ENCODE data around the gene EXOC3.
"Not testable (repeated sequence)": the region's sequence is repeated elsewhere in the genome, so short reads cannot be mapped to it uniquely, and the experiment has no call there.

Gene EXOC3

DNA sequence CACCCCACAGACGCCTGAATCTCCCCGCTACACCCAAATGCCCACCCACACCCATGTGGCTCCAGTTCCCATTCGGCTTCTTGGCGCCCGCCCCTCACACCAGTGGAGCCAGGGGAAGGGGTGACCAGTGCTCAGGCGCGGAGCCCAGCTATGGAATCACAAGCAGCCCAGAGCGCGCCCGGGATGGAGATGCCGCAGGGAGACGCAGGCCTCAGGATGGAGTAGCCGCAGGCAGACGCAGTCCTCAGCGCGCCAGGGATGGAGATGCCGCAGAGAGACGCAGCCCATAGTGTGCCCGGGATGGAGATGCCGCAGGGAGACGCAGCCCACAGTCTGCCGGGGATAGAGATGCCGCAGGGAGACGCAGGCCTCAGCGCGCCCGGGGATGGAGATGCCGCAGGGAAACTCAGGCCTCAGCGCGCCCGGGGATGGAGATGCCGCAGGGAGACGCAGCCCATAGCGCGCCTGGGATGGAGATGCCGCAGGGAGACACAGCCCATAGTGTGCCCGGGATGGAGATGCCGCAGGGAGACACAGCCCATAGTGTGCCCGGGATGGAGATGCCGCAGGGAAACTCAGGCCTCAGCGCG, 65.1 kb downstream of the EXOC3 start:
- DNase-seq = not testable (repeated sequence)

DNA sequence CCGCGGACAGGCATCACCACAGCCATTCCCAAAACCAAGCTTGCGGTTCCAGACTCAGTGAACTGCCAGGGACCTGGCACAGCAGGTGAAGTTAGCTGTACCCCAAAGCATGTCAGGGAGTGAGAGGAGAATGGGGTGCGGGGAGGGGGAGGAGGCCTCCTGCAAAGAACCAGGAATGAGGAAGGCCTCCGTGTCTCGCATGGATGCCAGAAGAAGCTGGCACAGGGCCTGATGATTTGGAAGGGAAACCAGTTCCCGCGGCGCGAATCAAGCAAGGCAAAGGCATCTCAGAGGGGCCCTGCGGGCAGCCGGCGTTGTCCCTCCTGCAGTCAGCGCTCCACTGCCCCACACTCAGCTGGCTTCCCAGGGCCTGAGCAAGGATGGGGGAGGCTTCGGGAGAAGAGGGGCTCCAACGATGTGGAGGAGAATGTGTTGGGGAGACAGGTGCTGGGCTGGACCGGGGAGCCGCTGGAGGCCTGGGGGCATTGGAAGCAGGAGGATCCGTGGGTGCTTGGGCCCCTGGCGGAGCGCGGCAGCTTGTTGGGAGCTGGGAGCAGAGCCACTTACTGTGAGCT, 66.7 kb downstream of the EXOC3 start:
- no peak for DNase-seq

DNA sequence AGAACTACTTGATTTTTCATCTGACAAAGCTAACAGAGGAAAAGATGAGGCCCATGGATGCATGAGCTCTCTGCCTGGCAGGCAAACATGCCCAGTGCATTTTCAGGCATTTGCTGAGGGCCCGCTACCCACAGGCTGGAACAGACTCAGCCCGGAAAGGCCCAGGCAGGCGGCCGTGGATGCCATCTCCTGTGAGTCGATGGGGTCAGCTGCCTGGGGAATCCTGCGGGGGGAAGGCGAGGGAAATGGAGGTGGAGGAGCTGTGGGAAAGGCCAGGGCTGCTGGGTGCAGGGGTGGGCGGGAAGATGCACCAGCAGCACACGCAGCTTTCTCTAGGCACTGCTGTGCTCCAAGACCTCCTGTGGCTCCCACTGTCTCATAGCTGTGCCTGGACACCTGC, 67.5 kb downstream of the EXOC3 start:
- no peak for DNase-seq

DNA sequence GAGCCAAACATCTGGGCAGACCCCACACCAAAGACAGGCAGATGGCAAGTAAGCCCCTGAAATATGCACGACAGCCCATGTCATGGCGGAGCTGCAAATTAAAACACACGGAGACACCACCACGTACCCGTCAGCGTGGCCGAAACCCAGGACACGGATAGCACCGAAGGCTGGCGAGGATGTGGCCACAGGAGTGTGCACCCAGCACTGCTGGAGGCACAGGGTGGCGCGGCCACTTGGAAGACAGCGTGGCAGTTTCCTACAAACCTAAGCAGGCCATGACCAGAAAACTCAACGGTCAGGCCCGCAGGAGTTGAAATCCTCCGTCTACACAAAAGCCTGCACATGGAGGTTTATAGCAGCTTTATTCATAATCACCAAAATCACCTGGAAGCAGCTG, 68.5 kb downstream of the EXOC3 start:
- no peak for DNase-seq

DNA sequence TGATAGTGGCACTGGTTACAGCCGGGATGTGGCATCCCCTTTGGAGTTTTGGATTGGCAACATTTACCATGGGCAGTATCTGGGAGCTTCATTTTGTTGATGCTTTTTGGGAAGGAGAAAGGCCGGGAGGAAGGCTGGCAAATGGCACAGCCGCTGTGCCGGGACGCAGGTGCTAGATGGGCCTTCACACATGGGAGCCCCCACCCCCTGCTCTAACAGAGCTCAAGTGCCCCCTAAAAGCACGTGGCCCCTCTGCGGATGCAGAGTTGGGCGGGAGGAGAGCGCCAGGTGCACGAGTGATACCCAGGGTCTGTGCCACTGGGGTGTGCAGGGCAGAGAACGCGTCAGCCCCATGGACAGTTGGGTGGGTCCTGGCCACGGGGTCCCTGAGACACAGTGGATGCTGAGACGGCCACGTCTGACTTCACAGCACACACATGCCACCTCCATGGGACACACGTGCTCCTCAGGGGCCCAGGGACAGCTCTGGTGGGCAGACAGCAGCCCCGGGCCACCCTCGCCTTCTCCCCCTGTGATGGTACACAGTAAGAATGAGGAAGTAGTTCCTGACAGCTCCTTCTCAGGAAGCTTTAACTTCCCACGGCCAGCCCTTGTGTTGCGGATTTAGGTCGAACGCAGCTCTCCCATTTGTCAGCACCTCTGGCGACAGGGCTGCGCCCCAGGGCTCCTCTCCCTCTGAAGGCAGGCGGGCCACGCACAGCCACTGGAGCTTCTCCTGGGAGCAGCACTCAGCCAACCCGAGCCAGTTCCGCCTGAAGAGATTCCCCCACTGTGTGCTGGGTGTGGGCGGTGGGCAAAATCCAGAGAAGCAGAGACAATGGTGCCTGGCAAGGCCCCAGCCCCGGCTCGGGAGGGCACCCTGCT, 70.5 kb downstream of the EXOC3 start:
- no peak for DNase-seq

DNA sequence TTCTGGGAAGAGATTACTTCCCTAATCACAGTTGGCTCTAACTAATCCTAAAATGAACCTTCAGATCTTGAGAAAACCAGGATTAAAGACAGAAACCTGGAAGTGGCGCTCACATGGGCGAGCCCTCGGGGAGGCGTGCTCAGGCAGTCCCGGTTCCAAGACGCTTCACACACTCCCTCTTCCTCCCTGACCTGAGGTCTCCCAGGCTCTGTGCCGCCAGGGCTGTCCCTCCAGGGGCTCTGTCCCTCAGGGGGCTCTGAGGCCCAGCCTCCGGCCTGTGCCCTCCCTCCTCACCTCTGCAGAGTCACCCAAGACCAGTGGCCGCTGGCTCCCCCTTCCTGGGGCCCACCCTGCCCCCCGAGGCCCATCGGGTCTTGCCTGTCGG, 71.1 kb downstream of the EXOC3 start:
- no peak for DNase-seq

DNA sequence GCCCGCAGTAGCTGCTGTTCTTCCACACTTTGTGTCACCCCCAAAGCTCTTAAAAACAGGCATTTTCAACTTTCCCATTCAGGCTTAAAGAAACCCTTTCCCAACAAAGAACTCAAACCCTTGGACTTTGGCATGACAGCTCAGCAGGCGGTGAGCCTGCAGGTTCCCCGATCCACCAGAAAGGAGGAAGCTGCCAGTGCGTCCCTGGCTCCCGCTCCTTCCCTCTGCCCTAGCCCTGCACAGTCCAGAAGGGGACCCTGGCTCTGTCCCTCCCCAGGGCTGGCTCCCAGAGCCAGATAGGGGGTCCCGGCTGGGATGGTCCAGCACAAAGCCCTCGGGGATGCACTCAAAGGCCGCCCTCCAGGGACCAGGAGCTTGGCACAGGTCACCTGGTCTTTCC, 71.7 kb downstream of the EXOC3 start:
- no peak for DNase-seq

DNA sequence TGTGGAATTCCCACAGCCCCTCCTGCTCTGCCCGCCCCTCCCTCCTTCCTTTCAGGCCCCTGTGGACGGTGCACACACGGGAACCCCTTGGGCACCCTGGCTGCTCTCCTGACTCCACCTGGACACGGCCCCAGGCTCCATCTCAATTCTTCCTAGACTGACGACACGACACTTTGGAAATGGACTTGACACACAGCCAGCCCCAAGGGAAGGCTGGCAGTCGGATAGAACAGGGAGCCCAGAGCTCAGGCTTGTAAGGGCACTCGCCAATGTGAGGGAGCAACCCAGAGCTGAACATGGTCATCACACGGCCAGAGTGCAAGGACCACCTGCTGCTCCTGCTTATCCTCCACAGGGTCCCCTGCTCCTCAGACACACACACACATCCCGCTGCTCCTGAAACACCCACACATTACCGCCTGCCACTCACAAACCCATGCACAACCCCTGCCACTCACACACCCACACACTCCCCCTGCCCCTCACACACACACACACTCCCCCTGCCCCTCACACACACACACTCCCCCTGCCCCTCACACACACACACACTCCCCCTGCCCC, 72.4 kb downstream of the EXOC3 start:
- no peak for DNase-seq

DNA sequence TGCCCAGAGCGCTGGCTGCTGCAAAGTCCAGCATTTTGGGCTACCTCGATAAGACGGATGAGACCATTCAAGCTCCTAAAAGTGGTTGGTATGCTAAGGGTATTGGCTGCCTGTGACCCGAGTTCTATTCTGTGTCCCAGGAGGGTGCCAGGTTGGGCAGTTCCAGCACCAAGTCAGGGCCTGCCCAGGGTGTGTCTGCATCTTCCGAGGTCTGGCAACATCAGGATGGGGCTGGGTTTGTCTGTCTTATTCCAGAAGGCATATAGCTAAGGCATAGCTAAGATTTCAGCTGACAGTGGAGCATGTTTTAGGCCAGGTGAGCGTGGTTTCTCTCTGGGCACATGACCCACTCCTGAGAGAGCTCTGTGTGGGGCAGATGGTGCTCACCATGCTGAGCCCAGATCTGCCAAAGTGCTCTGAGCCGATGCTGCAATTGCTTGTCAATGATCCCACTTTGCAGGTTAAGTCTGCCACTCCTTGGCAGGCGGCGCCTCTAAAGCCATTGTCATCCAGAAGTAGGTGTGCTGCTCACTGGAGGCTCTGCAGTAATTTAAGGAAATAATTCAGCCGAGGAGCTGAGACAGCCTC, 73.5 kb downstream of the EXOC3 start:
- no peak for DNase-seq

Data from central memory CD4-positive, alpha-beta T cell (primary cell).